GM18517 (cell line): Measurements from ENCODE around the gene TBC1D3B.
A peak's percentile ranks its signal among the peaks of the same experiment; 100 is the strongest.
"Not testable (repeated sequence)": the region's sequence is repeated elsewhere in the genome, so short reads cannot be mapped to it uniquely, and the experiment has no call there.

ENCODE experiments used
- ATAC-seq: cut with Tn5 transposase; IDR thresholded peaks from one replicate; pipeline ENCODE4 v1.9.1; 2021; ENCODE audit warnings: mild to moderate bottlenecking, moderate library complexity; ENCODE audit not compliant: unreplicated experiment

TBC1D3B gene

GRCh38 chr17:36131421-36131820 is 45.0 kb downstream of the TBC1D3B start:
- ATAC-seq: no peak

GRCh38 chr17:36130346-36130745 is 46.1 kb downstream of the TBC1D3B start:
- no peak for ATAC-seq

- ATAC-seq: no peak
Measured at GRCh38 chr17:36129616-36130015, 46.8 kb downstream of the TBC1D3B start.

- ATAC-seq: no peak
Measured at GRCh38 chr17:36128411-36128978, 47.9 kb downstream of the TBC1D3B start.

GRCh38 chr17:36127911-36128310 is 48.5 kb downstream of the TBC1D3B start:
- no peak for ATAC-seq

- ATAC-seq: peak; percentile 49
Measured at GRCh38 chr17:36127199-36127893, 49.1 kb downstream of the TBC1D3B start.

- ATAC-seq: no peak
Measured at GRCh38 chr17:36124879-36125824, 51.3 kb downstream of the TBC1D3B start.

- no peak for ATAC-seq
Measured at GRCh38 chr17:36123431-36123830, 53.0 kb downstream of the TBC1D3B start.

- ATAC-seq: not testable (repeated sequence)
Measured at GRCh38 chr17:36121099-36121498, 55.3 kb downstream of the TBC1D3B start.

- no peak for ATAC-seq
Measured at GRCh38 chr17:36120221-36120620, 56.2 kb downstream of the TBC1D3B start.

GRCh38 chr17:36118477-36119353 is 57.7 kb downstream of the TBC1D3B start:
- ATAC-seq: no peak

GRCh38 chr17:36117505-36118382 is 58.7 kb downstream of the TBC1D3B start:
- ATAC-seq: no peak
